ENCODE results near the gene TMPRSS3. TPM values are rescaled to one million over a fixed set of nuclear protein-coding genes. Genes with fewer than 3 reads are reported as not detected.

Gene TMPRSS3
- total RNA-seq (2014; rRNA removed; shearing (Covaris generic); ENCODE audit: low replicate concordance) = not detected in 2 replicates

DNA sequence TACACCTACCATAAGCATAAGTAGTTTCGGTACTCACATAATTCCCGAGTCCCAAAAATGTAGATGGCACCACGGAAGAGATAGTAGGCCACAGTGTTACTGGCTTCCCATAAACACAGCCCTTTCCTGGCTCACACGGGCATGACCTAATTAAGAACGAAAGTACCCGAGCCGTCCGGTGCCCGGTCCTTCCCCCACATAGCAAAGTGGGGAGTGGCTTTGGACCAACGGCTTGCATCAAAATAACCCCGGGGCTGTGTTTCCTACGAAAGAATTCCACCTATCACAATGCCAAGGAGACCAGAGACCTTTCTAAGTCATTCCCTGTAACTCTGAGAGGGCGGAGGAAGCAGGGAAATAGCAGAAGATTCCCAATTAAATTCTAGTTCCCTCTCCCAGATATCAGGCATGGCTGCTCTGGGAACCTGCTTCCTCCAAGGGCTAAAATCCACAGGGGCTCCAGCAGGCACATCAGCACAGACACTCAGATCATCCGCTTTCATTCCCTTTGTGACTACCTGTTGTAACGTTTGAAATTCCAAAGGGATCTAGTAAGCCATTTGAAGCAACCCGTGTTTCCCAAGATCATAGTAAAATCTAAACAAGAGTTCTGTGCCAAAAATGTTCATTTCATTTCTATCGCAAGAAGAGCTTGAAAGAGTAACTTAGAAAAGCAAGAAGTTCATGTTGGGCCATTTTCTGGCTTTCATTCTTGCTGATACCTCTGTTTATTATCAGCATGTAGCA lies at the start of gene TMPRSS3:
TMPRSS3 (minus strand) TSS at position 148 of the 747 bp plus-strand sequence. CDS start 635 bp downstream, outside the sequence.
- DNase-seq (ENCODE audit: low read depth) = no peak
- in situ Hi-C loops (cut with HindIII; ENCODE audit: low pct_unique_long_range_greater_than_20kb, low sequenced_read_pairs) = no loop called here

DNA sequence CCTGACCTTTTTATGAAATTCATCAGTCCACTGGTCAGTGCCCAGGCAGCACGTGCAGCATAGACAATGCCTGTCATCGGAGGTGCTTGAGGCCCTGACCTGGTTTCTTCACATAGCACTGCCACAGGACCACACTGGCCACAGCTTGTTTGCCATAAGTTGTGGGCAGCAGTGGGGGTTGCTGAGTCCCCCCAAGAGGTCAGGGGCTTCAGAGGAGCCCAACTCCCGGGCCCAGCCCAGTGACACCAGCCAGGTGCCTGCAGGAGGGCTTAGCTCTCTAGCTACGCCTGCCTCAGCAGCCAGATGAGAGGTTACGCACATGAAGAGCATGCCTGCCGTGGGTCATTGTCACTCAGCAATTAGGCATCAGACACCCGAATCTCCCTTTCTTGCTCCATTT lies 49.5 kb upstream of the TMPRSS3 start:
- in situ Hi-C loops (cut with HindIII; ENCODE audit: low pct_unique_long_range_greater_than_20kb, low sequenced_read_pairs) = no loop called here
- no peak for DNase-seq (ENCODE audit: low read depth)

DNA sequence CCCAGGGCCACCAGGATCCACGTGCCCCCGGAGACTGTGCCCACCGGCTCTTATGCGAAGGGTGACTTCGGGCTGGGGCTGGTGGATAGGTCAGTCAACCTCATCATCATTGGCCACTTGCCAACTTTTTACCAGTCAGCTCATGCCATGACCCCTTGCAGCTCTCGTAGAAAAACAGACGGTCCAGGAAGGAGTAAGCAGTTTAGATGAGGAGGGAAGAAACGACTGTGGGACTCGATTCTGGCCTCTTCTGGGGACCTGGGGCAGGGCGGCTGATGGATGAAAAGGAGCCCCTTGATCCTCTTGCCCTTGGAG lies 48.9 kb upstream of the TMPRSS3 start:
- in situ Hi-C loops (cut with HindIII; ENCODE audit: low pct_unique_long_range_greater_than_20kb, low sequenced_read_pairs) = no loop called here
- no peak for DNase-seq (ENCODE audit: low read depth)

DNA sequence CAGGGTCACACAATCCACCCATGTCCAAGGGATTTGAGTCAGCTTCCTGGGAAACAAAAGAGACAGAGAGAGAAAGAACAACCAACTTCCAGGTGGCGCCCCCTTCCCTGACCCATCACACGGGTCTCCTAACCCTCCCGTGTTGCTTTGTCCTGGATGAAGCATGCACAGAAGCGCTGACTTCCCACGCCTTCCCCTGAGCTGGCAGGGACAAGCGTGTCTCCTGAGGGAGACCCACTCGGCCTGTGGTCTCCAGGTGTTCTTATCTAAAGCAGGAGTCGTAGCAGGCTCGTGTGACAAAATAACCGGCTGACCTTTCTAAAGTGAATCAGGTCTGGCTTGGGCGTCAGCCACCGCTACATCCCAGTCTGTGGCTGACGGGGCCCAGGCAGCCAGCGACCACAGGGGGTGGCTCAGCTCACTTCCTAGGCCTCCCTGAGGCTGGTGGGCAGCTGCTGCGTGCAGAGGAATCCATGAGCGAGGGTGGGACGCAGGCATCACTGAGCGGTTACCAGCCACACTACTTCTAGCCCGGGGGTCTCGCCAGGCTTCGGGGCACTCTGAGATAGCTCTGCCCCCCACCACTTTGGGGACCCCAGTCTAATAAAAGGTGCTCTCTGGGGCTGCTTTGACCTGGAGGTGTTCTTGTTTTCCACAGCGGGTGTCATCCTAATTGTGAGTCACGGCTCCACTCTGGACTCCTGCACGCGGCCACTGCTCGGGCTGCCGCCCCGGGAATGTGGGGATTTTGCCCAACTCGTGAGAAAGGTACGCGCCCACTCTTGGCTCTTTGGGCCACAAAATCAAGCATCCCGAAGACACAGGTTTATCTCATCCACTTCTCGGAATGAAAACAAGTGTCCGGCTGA lies 48.3 kb upstream of the TMPRSS3 start:
- in situ Hi-C loops (cut with HindIII; ENCODE audit: low pct_unique_long_range_greater_than_20kb, low sequenced_read_pairs) = no loop called here
- no peak for DNase-seq (ENCODE audit: low read depth)

DNA sequence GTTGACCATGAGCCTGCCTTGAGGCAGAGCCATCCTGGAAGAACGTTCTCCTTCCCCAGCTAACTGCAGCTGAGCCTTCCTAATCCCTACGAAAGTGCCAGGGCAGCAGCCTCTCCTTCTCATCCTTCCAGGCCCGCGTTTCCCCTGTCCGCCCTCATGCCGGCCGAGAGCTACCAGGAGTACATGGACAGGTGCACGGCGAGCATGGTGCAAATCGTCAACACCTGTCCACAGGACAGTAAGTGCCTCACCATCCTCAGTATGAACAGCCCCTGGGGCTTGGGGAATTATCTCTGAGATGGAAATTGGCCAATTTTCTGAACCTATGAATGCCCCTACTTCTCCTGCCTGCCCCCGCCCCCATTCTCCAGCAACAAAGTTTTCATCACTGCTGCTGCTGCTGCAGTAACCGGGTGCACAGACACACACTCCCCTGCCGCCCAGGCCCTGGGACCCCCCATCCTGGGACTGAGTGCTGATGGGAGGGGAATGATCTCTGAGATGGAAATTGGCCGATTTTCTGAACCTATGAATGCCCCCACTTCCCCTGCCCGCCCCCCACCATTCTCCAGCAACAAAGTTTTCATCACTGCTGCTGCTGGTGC lies 47.4 kb upstream of the TMPRSS3 start:
- in situ Hi-C loops (cut with HindIII; ENCODE audit: low pct_unique_long_range_greater_than_20kb, low sequenced_read_pairs) = no loop called here
- DNase-seq (ENCODE audit: low read depth) = no peak

DNA sequence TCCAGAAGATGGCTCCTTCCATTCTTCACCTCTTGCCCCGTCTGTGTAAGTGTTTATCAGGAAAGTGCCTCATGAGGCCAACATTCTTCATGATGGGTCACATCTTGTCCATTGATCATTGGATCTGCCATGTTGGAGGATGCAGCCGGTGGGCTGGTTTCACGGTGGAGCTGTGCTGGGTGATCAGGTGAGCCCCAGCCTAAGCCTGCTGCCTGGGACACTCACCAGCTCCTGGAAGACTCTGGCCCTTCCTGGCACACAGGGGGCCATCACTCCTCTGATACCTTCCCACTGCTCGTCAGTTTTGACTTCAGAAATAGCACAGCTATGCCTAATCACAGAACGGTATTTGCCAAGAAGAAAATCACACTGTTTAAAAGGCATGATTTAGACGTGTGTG lies 46.1 kb upstream of the TMPRSS3 start:
- DNase-seq (ENCODE audit: low read depth) = no peak
- in situ Hi-C loops (cut with HindIII; ENCODE audit: low pct_unique_long_range_greater_than_20kb, low sequenced_read_pairs) = no loop called here

DNA sequence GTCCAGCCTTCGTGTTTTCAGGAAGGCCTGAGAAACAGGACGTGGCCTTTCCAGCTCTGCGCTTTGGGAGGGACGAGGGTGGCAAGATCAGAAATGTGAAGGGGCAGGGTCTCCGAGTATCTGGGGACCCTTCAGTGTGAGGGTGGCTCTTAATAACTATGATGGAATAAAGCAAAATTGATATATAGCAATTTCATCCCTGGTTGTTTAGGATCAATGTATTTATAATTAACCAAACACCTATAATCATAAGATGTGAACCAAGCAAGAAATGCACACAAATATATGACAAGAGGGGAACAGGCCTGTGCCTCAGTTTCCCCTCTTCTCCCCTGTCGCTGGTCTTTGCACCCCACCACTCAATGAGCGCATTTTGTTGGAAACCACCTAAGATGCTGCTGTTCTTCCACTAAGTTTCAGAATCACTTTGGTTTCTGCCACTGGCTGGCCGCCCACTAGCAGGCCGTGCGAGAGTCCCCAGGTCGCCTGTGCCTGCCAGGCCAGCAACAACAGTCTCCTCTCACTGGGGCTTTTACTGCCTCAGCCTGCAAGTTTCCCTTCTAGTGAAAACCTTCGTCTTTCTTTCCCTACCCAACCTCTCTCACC lies 44.4 kb upstream of the TMPRSS3 start:
- in situ Hi-C loops (cut with HindIII; ENCODE audit: low pct_unique_long_range_greater_than_20kb, low sequenced_read_pairs) = no loop called here
- no peak for DNase-seq (ENCODE audit: low read depth)

DNA sequence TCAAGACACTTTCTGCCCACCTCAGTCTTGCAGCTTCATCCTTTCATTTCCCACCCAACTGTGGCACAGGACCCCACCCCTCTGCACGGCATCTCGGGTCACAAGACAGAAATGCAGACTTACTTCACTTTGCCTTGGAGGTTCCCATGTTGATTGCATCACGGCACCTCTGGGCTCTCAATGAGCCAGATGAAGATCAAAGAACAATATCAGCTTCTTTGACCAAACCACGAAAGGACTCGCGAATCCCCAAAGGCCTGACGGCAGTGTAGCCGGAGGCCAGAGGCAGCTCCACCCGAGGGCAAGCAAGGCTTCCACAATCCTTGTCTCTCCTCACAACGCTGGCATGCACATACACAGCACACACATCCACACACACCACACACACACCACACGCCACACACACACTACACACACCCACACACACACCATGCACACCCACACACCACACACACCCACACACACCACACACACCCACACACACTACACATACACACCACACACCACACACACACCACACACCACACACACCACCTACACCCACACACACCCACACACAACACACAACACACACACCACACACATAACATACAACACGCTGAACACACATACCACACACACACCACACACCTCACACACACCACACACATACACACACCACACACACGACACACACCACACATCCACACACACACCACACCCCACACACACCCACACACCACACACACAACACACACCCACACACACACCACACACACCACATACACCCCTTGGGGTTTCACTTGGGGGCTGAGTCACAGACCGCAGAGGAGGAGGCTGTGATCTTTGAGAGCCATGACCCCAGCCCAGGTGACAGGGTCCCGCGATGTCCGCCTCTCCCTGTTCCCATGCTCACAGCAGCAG lies 43.7 kb upstream of the TMPRSS3 start:
- DNase-seq (ENCODE audit: low read depth) = no peak
- in situ Hi-C loops (cut with HindIII; ENCODE audit: low pct_unique_long_range_greater_than_20kb, low sequenced_read_pairs) = no loop called here

DNA sequence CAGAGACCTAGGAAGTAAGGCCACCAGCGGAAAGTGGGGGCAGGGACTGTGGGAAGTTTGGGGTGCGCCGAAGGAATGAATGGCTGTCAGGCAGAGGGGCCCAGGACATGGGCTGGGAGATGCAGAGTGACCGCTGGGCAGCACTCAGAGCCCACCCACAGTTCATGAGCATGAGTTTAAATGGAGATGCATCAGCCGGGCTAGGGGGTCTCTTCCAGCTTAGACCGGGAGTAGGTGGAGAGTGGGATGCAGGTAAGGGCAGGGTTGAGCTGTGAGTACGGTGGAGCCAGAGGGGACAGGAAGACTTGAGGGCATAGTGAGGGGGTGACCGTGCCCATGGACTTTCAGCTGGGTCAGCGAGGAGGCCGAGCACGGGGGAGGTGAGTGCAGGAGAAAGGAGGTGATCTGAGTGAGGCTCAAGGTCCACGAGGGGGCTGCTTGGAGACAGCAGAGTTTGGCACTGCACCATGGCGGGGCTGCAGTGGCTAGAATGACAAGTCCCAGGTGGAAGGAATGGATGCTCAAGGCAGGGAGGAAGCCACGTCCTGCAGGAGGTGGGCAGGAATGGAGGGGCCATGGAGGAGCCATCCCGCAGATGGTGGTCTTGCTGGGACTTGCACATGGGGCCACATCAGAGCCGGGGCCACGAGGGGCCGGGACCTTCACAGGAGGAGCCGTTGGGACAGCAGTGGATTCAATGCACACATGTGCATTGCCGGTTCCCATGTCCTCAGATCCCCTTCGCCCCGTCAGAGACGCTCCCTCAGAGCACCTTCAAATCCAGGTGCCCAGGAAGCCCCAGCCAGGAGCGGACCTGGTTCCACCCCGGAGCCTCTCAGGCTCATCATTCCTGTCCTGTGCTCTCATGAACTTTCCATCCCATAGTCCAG lies 42.7 kb upstream of the TMPRSS3 start:
- in situ Hi-C loops (cut with HindIII; ENCODE audit: low pct_unique_long_range_greater_than_20kb, low sequenced_read_pairs) = no loop called here
- DNase-seq (ENCODE audit: low read depth) = no peak

DNA sequence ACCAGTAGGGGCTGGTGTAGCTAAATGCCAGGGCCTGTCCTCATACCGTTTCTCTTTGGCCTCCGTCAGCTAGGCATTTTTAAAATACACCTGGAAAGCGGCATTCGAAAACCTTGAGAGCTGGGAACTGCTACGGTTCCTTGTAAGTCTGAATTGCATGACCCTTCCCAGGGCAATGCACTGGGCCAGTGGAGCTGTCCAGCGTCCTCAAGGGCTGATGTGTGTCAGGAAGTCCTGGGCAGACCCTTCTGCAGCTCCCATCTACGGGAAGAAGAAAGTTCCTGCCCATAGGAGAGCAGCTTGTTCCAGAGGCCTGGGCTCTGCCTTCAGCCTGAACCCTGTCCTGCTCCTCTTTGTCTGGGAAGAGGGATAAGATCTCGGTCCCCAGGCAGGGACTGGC lies 41.9 kb upstream of the TMPRSS3 start:
- in situ Hi-C loops (cut with HindIII; ENCODE audit: low pct_unique_long_range_greater_than_20kb, low sequenced_read_pairs) = no loop called here
- no peak for DNase-seq (ENCODE audit: low read depth)

DNA sequence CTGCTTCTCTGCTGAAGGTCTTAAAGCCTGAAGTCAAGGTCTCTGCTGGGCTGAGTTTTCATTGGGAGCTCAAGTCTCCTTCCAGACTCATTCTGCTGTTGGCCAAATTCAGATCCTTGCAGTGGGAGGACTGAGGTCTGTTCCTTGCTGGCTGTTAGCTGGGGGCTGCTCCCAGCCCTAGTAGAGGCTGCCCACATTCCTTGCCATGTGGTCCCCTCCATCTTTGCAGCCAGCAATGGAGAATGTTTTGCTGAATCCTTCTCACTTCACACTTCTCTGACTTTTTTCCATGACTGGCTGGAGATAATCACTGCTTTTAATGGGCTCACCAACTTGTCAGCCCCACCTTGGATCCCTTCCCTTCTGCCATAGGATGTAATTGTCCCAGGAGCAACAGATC lies 41.1 kb upstream of the TMPRSS3 start:
- in situ Hi-C loops (cut with HindIII; ENCODE audit: low pct_unique_long_range_greater_than_20kb, low sequenced_read_pairs) = no loop called here
- no peak for DNase-seq (ENCODE audit: low read depth)

DNA sequence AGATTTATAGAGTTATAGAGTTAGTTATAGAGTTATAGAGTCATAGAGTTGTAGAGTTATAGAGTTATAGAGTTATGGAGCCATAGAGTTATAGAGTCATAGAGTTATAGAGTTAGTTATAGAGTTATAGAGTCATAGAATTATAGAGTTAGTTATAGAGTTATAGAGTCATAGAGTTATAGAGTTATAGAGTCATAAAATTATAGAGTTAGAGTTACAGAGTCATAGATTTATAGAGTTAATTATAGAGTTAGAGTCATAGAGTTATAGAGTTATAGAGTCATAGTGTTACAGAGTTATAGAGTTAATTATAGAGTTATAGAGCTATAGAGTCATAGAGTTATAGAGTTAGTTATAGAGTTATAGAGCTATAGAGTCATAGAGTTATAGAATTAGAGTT lies 40.0 kb upstream of the TMPRSS3 start:
- in situ Hi-C loops (cut with HindIII; ENCODE audit: low pct_unique_long_range_greater_than_20kb, low sequenced_read_pairs) = no loop called here
- DNase-seq (ENCODE audit: low read depth) = no peak

DNA sequence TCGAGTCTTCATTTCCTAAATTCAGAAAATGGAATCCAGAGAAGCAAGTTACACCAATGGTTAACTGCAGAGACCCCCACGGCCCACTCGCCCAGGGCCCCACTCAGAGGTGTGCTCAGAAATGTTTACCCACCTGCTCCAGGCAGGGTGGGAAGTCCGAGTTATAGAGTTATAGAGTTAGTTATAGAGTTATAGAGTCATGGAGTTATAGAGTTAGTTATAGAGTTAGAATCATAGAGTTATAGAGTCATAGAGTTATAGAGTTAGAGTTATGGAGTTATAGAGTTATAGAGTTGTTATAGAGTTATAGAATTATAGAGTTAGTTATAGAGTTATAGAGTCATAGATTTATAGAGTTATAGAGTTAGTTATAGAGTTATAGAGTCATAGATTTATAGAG lies 39.5 kb upstream of the TMPRSS3 start:
- in situ Hi-C loops (cut with HindIII; ENCODE audit: low pct_unique_long_range_greater_than_20kb, low sequenced_read_pairs) = no loop called here
- no peak for DNase-seq (ENCODE audit: low read depth)

DNA sequence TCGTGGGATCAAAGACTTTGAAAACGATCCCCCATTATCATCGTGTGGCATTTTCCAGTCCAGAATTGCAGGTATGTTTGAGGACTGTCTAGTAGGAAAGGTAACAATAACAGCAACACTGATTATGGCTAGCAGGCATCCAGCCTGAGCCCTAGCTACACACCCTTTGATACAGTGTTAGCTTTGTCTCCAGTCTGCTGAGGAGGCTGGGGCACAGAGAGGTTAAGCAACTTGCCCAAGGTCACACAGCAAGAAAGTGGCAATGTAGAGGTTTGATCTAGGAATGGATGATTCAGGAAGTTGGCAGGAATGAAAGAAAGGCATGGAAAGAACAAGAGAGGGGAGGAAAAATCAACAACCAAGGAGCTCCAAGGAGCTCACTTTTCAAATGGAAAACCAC lies 39.0 kb upstream of the TMPRSS3 start:
- no peak for DNase-seq (ENCODE audit: low read depth)
- in situ Hi-C loops (cut with HindIII; ENCODE audit: low pct_unique_long_range_greater_than_20kb, low sequenced_read_pairs) = no loop called here

DNA sequence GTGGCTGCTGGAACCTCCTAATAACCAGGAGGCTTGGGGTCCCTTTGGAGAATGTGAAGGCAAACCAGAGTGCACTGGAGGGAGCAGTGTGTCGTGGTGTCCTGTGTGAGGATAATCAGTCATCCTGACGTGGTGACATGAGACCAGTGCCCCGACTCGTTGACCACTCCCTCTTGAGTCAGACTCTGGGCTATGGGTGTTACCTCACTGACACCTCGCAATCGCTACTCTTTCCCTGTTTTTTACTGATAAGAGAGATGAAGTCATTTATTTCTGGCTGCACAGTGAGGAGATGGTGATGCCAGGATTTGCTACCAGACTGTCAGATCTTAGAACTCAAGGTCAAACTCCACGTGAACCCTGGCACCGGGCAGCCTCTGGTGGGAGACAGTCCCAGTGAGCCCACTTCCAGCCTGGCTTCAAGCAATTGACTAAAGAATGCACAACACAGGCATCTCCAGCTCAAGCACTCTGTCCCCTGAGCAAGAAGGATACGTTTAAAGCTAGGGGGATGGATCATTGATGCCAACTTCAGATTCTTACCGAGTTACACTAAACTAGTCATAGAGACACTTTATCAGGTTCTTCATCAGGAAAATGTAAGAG lies 38.2 kb upstream of the TMPRSS3 start:
- no peak for DNase-seq (ENCODE audit: low read depth)
- in situ Hi-C loops (cut with HindIII; ENCODE audit: low pct_unique_long_range_greater_than_20kb, low sequenced_read_pairs) = no loop called here

DNA sequence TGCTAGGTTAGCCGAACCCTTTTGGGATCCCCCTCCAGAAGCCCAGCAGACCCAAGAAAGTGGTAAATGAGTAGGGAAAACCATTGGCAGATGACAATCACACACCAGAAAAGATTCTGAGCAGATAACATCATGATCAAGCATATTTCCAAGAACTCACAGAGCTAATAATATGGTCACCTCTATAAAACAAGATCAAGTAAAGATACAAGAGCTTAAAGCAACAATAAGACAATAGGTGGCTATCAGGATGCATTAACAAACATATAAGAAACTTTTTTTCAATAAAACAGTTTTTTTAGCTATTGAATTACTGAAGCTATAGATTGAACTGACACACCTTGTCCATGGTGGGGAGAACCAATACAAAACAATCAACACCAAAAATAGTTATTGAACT lies 36.8 kb upstream of the TMPRSS3 start:
- in situ Hi-C loops (cut with HindIII; ENCODE audit: low pct_unique_long_range_greater_than_20kb, low sequenced_read_pairs) = no loop called here
- no peak for DNase-seq (ENCODE audit: low read depth)

DNA sequence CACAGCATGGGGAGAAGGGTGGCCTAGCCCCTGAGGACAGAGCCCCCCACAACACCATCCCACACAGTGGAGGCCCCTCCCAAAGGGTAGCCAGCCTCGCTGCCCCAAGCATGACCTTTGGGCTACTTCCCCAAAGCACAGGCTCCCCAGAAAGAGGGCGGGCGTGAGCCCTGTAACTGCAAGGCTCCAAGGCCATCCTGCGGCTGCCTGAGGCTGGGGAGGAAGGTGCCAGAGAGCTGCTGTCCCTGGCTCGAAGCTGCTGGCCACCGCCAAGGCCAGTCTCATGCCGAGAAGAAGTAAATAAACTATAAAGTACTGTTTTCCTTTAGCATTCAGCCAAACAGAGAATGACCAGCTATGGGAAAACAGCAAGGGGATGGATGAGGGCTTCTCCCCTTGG lies 35.3 kb upstream of the TMPRSS3 start:
- DNase-seq (ENCODE audit: low read depth) = no peak
- in situ Hi-C loops (cut with HindIII; ENCODE audit: low pct_unique_long_range_greater_than_20kb, low sequenced_read_pairs) = no loop called here
